ENCODE data around the gene SHFL. TPM values are rescaled to one million over a fixed set of nuclear protein-coding genes. Genes with fewer than 3 reads are reported as not detected.

SHFL gene
- total and polyA plus RNA-seq, 2 of the 4 experiments (the other 2 are of a cell fraction), result 9.0 to 32.1 TPM

- H3K4ac ChIP-seq (ENCODE audit: low read depth, low read length), result no peak overlapping the region
- DNase-seq (no peak), ATAC-seq (ENCODE audit: low read depth) (no peak)
- H3K4me3 ChIP-seq (ENCODE audit: insufficient read depth, low read depth, low read length), result no peak overlapping the region
- no peak for TF ChIP-seq RFX5 (IDR thresholded peaks at IDR 0.05; ENCODE audit: low read depth, low read length)
- TF ChIP-seq FOS (IDR thresholded peaks at IDR 0.05; ENCODE audit: low read depth, low read length), result no peak
- no peak for TF ChIP-seq BHLHE40 (IDR thresholded peaks at IDR 0.05; ENCODE audit: low read depth, low read length)
- no peak for TF ChIP-seq RCOR1 (IDR thresholded peaks at IDR 0.05; ENCODE audit: insufficient replicate concordance, low read length)
- TF ChIP-seq USF2 (IDR thresholded peaks at IDR 0.05; ENCODE audit: low read depth, low read length), result no peak
- no peak for TF ChIP-seq MXI1 (IDR thresholded peaks at IDR 0.05; ENCODE audit: borderline replicate concordance, low read depth, low read length)
- no peak for TF ChIP-seq CTCF (conservative IDR thresholded peaks at IDR 0.05; ENCODE audit: low read depth, low read length)
- TF ChIP-seq CEBPB (IDR thresholded peaks at IDR 0.05; ENCODE audit: low read depth, low read length), result no peak
- TF ChIP-seq MAZ (IDR thresholded peaks at IDR 0.05; ENCODE audit: borderline replicate concordance, low read depth, low read length), result no peak
- no peak overlapping the region for H4K8ac ChIP-seq (ENCODE audit: low read depth in 2 of 2, low read length in 2 of 2)
- no peak overlapping the region for H3K27ac ChIP-seq (ENCODE audit: insufficient read depth, low read length)
- no TSS peak for BruUV-seq (replicated peaks)
- no peak overlapping the region for H3K4me2 ChIP-seq (ENCODE audit: low read depth, low read length)
- no peak overlapping the region for H4K5ac ChIP-seq (ENCODE audit: low read depth, low read length)
- H2BK15ac ChIP-seq (ENCODE audit: low read depth, low read length), result no peak overlapping the region
- no peak overlapping the region for H3K18ac ChIP-seq (ENCODE audit: low read depth, low read length)
- H3K9ac ChIP-seq (ENCODE audit: low read depth, low read length), result no peak overlapping the region
- no peak overlapping the region for H3K14ac ChIP-seq (replicated peaks; ENCODE audit: low read depth, low read length)
- no peaks in the 10 kb centered on the region for H3K79me1 ChIP-seq (ENCODE audit: low read depth in 1 of 2, low read length in 2 of 2)
- ChIA-PET CTCF (no interaction called here), POLR2A (ENCODE audit: unreplicated experiment) (interaction anchor here (0.6 kb wide), 1 partner anchor 132 kb away, joined by 9 read pairs; no protein-coding TSS in a partner anchor)
- dilution Hi-C loops (cut with HindIII; ENCODE audit: low sequenced_read_pairs, unreplicated experiment), result no loop called here
- no peak overlapping the region for H2AFZ ChIP-seq (replicated peaks; ENCODE audit: low read length, poor library complexity)
- H3K9me1 ChIP-seq (ENCODE audit: insufficient read depth, low read length), result no peaks in the 10 kb centered on the region
- peaks cover 7% of the 10 kb centered on the region; the same call in 1 of the 2 replicates for H3K9me3 ChIP-seq (ENCODE audit: control insufficient read depth, insufficient read depth, low read length)
- no peak overlapping the region for H3K23ac ChIP-seq (ENCODE audit: low read depth, low read length)
- intact Hi-C loops (cut with micrococcal nuclease), result no loop called here
- H2BK5ac ChIP-seq (ENCODE audit: low read depth, low read length, poor library complexity, severe bottlenecking), result no peak overlapping the region
- H4K91ac ChIP-seq (ENCODE audit: insufficient read depth, low read depth, low read length), result no peak overlapping the region
- WGBS, 2 experiments (ENCODE audit: extremely low coverage in 2 of 2, insufficient read length in 1 of 2), result no CpG with 5 or more reads among the region's 8 CpGs
- no peak overlapping the region for H3K56ac ChIP-seq (ENCODE audit: extremely low read depth, insufficient read depth, low read length)
- no peaks in the 10 kb centered on the region for H3K4me1 ChIP-seq (ENCODE audit: control insufficient read depth, insufficient read depth, low read length)
- no peak overlapping the region for H2AK9ac ChIP-seq (replicated peaks; ENCODE audit: low read depth, low read length, poor library complexity)
- peaks cover 10% of the 10 kb centered on the region for H3K27me3 ChIP-seq (ENCODE audit: control insufficient read depth, insufficient read depth, low read length)
- in situ Hi-C loops (cut with MboI; ENCODE audit: low sequenced_read_pairs), result no loop called here
- no peak overlapping the region for H2BK120ac ChIP-seq (ENCODE audit: low read depth, low read length)
- H2BK20ac ChIP-seq (ENCODE audit: low read depth, low read length), result no peak overlapping the region
- H3K36me3 ChIP-seq (ENCODE audit: control insufficient read depth, insufficient read depth, low read length), result no peaks in the 10 kb centered on the region
- H4K20me1 ChIP-seq (ENCODE audit: insufficient read depth, low read length), result no peaks in the 10 kb centered on the region
- no peak overlapping the region for H2AK5ac ChIP-seq (ENCODE audit: low read depth, low read length)
These were observed 7.8 kb upstream of the SHFL start for GRCh38 chr19:10078329-10078728.

Measured in IMR-90 (cell line).